ENCODE measurements around the gene UBAC2.

GRCh38 chr13:99297331-99297730, 96.7 kb downstream of the UBAC2 start:
- TF ChIP-seq CTCF (conservative IDR thresholded peaks at IDR 0.05; ENCODE audit: low read length) (no peak), EZH2phosphoT487 (IDR thresholded peaks at IDR 0.05; ENCODE audit: borderline replicate concordance, low read depth, low read length) (no peak)

Measured in OCI-LY7 (cell line).